Measurements from ENCODE around the gene ABCA9. TPM values are rescaled to one million over a fixed set of nuclear protein-coding genes. Genes with fewer than 3 reads are reported as not detected.
A peak's percentile ranks its signal among the peaks of the same experiment; 100 is the strongest.

Gene ABCA9
- total and polyA plus RNA-seq, 8 donors, result 2.4 to 11.0 (median 7.6) TPM

DNA sequence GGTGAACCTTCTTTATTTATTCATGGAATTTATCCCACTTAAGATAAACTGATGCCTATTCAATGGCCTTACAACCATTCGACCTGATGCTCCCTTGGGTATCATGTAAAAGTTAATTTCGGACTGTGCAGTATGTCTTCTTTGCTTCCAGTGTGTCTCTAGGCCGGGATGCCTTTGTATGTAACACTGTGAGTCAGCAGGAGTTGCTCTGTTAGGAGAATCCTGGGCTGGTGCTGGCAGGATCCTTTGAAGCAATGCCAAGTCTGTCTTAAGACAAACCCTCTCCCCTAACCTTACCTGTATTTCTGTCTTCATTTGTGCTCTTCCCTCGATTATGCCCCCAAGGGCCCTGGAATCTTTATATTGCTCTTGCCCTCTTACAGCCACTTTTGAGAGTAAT lies 67.6 kb downstream of the ABCA9 start:
- Histone ChIP-seq H3K4me1 (no peaks in the 10 kb centered on the region), H3K4me3 (no peak overlapping the region), H3K9me3 (no peaks in the 10 kb centered on the region), H3K27ac (no peak overlapping the region), H3K27me3 (no peaks in the 10 kb centered on the region), H3K36me3 (no peaks in the 10 kb centered on the region)
- TF ChIP-seq, protein P1, sequence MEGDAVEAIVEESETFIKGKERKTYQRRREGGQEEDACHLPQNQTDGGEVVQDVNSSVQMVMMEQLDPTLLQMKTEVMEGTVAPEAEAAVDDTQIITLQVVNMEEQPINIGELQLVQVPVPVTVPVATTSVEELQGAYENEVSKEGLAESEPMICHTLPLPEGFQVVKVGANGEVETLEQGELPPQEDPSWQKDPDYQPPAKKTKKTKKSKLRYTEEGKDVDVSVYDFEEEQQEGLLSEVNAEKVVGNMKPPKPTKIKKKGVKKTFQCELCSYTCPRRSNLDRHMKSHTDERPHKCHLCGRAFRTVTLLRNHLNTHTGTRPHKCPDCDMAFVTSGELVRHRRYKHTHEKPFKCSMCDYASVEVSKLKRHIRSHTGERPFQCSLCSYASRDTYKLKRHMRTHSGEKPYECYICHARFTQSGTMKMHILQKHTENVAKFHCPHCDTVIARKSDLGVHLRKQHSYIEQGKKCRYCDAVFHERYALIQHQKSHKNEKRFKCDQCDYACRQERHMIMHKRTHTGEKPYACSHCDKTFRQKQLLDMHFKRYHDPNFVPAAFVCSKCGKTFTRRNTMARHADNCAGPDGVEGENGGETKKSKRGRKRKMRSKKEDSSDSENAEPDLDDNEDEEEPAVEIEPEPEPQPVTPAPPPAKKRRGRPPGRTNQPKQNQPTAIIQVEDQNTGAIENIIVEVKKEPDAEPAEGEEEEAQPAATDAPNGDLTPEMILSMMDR (IDR thresholded peaks at IDR 0.05), result no peak
- intact Hi-C loops (cut with DNase I), result no loop called here
- ATAC-seq, result no peak
- DNase-seq, result no peak

DNA sequence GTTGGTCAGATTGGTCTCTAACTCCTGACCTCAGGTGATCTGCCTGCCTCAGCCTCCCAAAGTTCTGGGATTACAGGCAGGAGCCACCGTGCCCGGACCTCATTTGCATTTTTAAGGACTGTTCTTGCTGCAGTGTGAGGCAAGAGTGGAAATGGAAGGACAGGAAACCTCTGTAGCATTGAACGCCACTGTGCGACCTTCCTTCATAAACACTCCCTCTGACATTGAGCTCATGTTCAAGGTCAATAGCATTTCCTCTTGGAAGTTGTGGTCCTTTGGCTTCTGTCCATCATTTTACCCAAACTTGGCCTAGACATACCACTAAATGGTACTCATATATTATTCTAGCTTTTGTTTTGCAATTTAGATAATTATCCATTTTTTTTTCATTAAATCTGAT lies 72.8 kb downstream of the ABCA9 start:
- Histone ChIP-seq H3K4me1 (no peaks in the 10 kb centered on the region), H3K4me3 (no peak overlapping the region), H3K36me3 (no peaks in the 10 kb centered on the region), H3K9me3 (no peaks in the 10 kb centered on the region), H3K27ac (no peak overlapping the region), H3K27me3 (no peaks in the 10 kb centered on the region)
- DNase-seq (no peak), ATAC-seq (no peak)
- TF ChIP-seq, protein P1 (IDR thresholded peaks at IDR 0.05), result no peak
- intact Hi-C loops (cut with DNase I), result no loop called here

DNA sequence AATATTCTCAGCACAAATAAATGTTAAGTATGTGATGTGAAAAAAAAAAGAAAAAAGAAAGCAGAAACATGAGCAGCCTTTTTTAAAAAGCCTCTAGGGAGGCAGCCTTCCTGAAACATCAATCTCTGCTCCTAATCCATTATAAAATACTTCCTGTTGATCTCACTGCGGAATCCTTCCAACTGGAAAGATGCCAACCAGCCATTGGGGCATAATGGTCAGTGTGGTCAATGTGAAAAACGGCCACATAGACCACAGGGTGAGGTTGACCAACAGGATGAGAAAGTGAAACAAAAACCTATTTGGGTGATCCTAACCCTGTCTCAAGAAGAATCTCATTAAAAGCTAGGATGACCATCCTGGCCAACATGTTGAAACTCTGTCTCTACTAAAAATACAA lies 79.4 kb downstream of the ABCA9 start:
- Histone ChIP-seq H3K4me3 (no peak overlapping the region), H3K27ac (no peak overlapping the region)

DNA sequence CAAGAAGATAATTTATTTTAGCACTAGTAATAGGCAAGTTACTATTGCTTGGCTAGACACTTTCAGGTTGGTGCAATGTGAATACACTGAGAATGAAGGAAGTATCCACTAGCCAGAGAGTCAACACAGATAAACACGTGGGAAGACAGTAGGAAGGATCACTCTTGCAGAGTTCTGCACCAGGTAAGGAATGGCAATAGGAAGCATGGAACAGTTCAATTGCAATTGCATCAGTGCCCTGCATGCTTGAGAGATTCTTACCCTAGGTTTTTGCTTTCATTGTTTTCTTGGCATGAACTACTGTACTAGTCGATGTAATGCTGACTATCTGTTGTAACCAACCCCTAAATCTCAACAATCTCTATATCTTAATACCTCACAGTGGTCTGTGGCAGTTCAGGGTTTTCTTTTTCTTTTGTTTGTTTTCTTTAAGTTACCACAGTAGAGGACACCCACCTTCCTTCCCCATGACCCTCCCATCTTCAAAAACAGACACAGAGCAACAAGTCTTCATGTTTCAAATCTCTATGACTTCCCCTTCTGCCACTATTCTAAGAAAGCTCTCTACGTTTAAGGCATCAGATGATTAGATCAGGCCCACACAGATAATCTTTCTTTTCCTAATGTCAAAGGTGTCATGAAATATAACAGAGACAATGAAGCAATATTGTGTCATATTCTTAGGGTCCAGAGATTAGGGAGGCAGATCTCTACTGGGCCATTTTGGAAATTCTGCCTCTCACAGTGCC lies 87.5 kb downstream of the ABCA9 start:
- Histone ChIP-seq H3K36me3 (no peaks in the 10 kb centered on the region), H3K4me3 (no peak overlapping the region), H3K9me3 (no peaks in the 10 kb centered on the region), H3K27me3 (no peaks in the 10 kb centered on the region), H3K27ac (no peak overlapping the region), H3K4me1 (no peaks in the 10 kb centered on the region)
- intact Hi-C loops (cut with DNase I), result loop anchor here (10.0 kb wide), 1 partner anchor 188 kb away; no protein-coding TSS in a partner anchor
- no peak for ATAC-seq
- DNase-seq, result no peak
- TF ChIP-seq, protein P1 (IDR thresholded peaks at IDR 0.05), result no peak

More for the DNA sequence above, 79.4 kb downstream of the ABCA9 start:
- DNase-seq (peak in 1 of 4 donors; percentile 11), ATAC-seq (peak; percentile 45)
- TF ChIP-seq, protein P1 (IDR thresholded peaks at IDR 0.05), result no peak
- Histone ChIP-seq H3K27me3 (no peaks in the 10 kb centered on the region), H3K9me3 (no peaks in the 10 kb centered on the region), H3K36me3 (no peaks in the 10 kb centered on the region), H3K4me1 (no peaks in the 10 kb centered on the region)
- intact Hi-C loops (cut with DNase I), result no loop called here

DNA sequence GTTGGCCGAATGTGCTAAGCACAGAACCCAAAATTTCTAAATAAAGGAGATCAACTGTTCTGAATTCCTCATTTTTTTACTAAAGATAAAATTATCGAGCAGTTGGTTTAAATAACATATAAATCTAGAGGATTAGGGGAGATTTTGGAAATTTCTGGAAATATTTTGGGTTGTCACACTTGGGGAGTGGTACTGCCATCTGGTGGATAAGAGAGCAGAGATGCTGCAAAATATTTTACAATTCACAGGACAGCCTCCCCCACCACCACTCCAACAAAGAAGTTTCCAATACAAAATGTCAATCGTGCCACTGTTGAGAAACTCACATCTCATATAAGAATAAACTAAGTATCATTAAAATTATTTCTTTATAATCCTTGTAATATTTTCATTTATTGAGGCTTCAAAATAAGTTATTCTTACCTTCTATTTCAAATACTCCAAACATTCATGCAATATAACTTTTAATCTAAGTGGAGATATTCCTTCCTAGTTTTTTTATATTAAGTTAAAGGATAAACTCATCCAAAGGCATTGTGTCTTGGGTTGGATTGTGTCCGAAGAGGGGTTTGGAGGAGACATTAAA lies 88.5 kb downstream of the ABCA9 start:
- DNase-seq, result peak in 2 of 4 donors; percentile 36 to 46
- peak; percentile 79 for ATAC-seq
- H3K27me3 ChIP-seq, result no peaks in the 10 kb centered on the region
- no peaks in the 10 kb centered on the region for H3K9me3 ChIP-seq
- no peaks in the 10 kb centered on the region for H3K36me3 ChIP-seq
- intact Hi-C loops (cut with DNase I), result loop anchor here (10.0 kb wide), 1 partner anchor 187 kb away; no protein-coding TSS in a partner anchor
- no peaks in the 10 kb centered on the region for H3K4me1 ChIP-seq
- no peak overlapping the region for H3K27ac ChIP-seq
- TF ChIP-seq, protein P1 (IDR thresholded peaks at IDR 0.05), result peak; percentile 31 to 50
- H3K4me3 ChIP-seq, result no peak overlapping the region
